GM11168 (cell line): ENCODE measurements around the gene ELL3.
"Not testable (repeated sequence)": the region's sequence is repeated elsewhere in the genome, so short reads cannot be mapped to it uniquely, and the experiment has no call there.

Experiments used
- in situ Hi-C: fragments of 300-500 bp; cut with MboI; formaldehyde crosslinking; loops from one replicate; pipeline ENCODE4 v1.12.0; 2022; ENCODE audit warnings: low sequenced_read_pairs; ENCODE audit not compliant: unreplicated experiment

Gene ELL3

GRCh38 chr15:43735416-43735815 is 41.4 kb downstream of the ELL3 start:
- in situ Hi-C loops: no loop called here

GRCh38 chr15:43728053-43728725 is 48.6 kb downstream of the ELL3 start:
- in situ Hi-C loops: not testable (repeated sequence)

- in situ Hi-C loops: not testable (repeated sequence)
Observed at GRCh38 chr15:43726306-43726705, 50.5 kb downstream of the ELL3 start.

GRCh38 chr15:43723151-43723550 is 53.6 kb downstream of the ELL3 start:
- in situ Hi-C loops: no loop called here
